ENCODE data around the gene SLC39A1.

Gene SLC39A1

GRCh38 chr1:153995640-153996039 lies 32.3 kb upstream of the SLC39A1 start:
- Histone ChIP-seq H3K4me1 (ENCODE audit: control insufficient read depth in 1 of 2, insufficient read depth in 1 of 2, low read depth in 1 of 2, low read length in 1 of 2) (peaks cover 14% of the 10 kb centered on the region in 2 experiments), H3K36me3 (peaks cover 33% of the 10 kb centered on the region), H3K4me3 (ENCODE audit: low read depth in 1 of 2, low read length in 1 of 2) (no peak overlapping the region), H3K27me3 (no peaks in the 10 kb centered on the region), H3K9me3 (no peaks in the 10 kb centered on the region), H3K27ac (no peak overlapping the region)
- TF ChIP-seq, protein P1, sequence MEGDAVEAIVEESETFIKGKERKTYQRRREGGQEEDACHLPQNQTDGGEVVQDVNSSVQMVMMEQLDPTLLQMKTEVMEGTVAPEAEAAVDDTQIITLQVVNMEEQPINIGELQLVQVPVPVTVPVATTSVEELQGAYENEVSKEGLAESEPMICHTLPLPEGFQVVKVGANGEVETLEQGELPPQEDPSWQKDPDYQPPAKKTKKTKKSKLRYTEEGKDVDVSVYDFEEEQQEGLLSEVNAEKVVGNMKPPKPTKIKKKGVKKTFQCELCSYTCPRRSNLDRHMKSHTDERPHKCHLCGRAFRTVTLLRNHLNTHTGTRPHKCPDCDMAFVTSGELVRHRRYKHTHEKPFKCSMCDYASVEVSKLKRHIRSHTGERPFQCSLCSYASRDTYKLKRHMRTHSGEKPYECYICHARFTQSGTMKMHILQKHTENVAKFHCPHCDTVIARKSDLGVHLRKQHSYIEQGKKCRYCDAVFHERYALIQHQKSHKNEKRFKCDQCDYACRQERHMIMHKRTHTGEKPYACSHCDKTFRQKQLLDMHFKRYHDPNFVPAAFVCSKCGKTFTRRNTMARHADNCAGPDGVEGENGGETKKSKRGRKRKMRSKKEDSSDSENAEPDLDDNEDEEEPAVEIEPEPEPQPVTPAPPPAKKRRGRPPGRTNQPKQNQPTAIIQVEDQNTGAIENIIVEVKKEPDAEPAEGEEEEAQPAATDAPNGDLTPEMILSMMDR (IDR thresholded peaks at IDR 0.05): no peak

- H3K4me3 ChIP-seq (ENCODE audit: low read depth in 1 of 2, low read length in 1 of 2): no peak overlapping the region
- no peak overlapping the region for H3K27ac ChIP-seq
- no peaks in the 10 kb centered on the region for H3K9me3 ChIP-seq
- H3K27me3 ChIP-seq: no peaks in the 10 kb centered on the region
- TF ChIP-seq, protein P1 (IDR thresholded peaks at IDR 0.05): no peak
- H3K36me3 ChIP-seq: peaks cover 33% of the 10 kb centered on the region
- peaks cover 15 to 16% of the 10 kb centered on the region in 2 experiments for H3K4me1 ChIP-seq (ENCODE audit: control insufficient read depth in 1 of 2, insufficient read depth in 1 of 2, low read depth in 1 of 2, low read length in 1 of 2)
Measured at GRCh38 chr1:153995202-153995601, 31.9 kb upstream of the SLC39A1 start.

GRCh38 chr1:153991806-153992205 lies 28.5 kb upstream of the SLC39A1 start:
- Histone ChIP-seq H3K4me1 (ENCODE audit: control insufficient read depth in 1 of 2, insufficient read depth in 1 of 2, low read depth in 1 of 2, low read length in 1 of 2) (peaks cover 23% of the 10 kb centered on the region in 2 experiments), H3K27ac (peak overlapping the region; percentile 93), H3K4me3 (ENCODE audit: low read depth in 1 of 2, low read length in 1 of 2) (no peak overlapping the region), H3K27me3 (no peaks in the 10 kb centered on the region), H3K9me3 (no peaks in the 10 kb centered on the region), H3K36me3 (peaks cover 33% of the 10 kb centered on the region)
- TF ChIP-seq, protein P1 (IDR thresholded peaks at IDR 0.05): no peak

DNA sequence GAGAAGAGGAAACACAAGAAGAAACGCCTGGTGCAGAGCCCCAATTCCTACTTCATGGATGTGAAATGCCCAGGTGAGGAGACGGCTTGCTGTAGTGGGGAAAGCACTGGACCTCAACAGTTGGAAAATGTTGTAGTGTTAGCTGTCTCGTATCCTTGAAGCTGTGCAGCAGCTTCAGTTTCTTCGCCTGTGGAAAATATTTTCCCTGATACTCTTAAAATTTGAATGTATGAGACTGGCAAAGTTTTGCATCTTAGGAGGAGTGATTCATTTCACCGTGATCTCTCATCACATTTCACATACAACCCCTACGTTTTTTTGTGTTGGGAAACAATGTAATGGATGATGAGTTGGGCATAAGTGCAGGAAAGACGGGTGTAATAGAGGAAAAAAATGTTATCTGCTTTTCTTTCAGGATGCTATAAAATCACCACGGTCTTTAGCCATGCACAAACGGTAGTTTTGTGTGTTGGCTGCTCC lies 27.9 kb upstream of the SLC39A1 start:
- H3K9me3 ChIP-seq: no peaks in the 10 kb centered on the region
- H3K36me3 ChIP-seq: peaks cover 33% of the 10 kb centered on the region
- peak overlapping the region; percentile 93 for H3K27ac ChIP-seq
- TF ChIP-seq, protein P1 (IDR thresholded peaks at IDR 0.05): no peak
- peak overlapping the region; percentile 85 to 94 for H3K4me3 ChIP-seq (ENCODE audit: low read depth in 1 of 2, low read length in 1 of 2)
- peaks cover 29 to 30% of the 10 kb centered on the region in 2 experiments for H3K4me1 ChIP-seq (ENCODE audit: control insufficient read depth in 1 of 2, insufficient read depth in 1 of 2, low read depth in 1 of 2, low read length in 1 of 2)
- H3K27me3 ChIP-seq: no peaks in the 10 kb centered on the region

DNA sequence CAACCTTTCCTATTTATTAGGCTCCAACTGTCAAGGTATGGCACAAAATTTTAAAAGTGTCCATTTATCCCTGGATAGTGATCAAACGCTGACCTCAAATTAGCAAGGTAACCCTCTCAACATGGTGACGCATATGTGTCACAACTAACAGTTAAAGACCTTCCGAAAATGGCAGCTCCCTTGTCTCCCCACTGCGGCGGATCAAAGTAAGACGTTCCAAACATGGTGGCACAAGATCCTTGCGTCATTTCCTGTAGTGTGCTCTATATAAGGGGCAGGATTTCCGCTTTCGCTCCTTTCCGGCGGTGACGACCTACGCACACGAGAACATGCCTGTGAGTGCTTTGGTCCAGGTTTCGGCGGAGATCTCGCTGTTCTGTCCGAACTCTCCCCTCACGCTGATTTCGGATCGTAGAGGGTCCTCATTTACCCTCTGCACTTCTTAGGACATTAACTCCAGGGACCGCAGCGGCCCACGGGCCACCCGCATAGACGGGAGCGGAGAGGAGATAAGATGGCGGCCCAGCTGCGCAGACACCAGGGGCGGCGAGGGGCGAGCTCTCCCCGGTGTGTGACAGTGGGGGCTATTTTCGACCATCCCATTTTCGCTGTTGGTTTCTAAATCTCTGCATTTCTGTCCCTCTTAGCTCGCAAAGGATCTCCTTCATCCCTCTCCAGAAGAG lies 27.3 kb upstream of the SLC39A1 start, which contains the start of gene RPS27:
Gene RPS27 (plus strand): TSS at position 295 of the 683 bp plus-strand sequence. CDS start 35 bp downstream, at position 330.
- TF ChIP-seq, protein P1 (IDR thresholded peaks at IDR 0.05): peak; percentile 45
- no peaks in the 10 kb centered on the region for H3K27me3 ChIP-seq
- H3K27ac ChIP-seq: peak within 1 kb of the TSS; percentile 93
- peak within 1 kb of the TSS; percentile 85 to 94 for H3K4me3 ChIP-seq (ENCODE audit: low read depth in 1 of 2, low read length in 1 of 2)
- peaks cover 34 to 35% of the 10 kb centered on the region in 2 experiments for H3K4me1 ChIP-seq (ENCODE audit: control insufficient read depth in 1 of 2, insufficient read depth in 1 of 2, low read depth in 1 of 2, low read length in 1 of 2)
- H3K9me3 ChIP-seq: no peaks in the 10 kb centered on the region
- H3K36me3 ChIP-seq: peaks cover 31% of the 10 kb centered on the region

Measured in neutrophil (primary cell).